Effector memory CD4-positive, alpha-beta T cell (primary cell): ENCODE measurements around the gene KIF14.
"Not testable (repeated sequence)": the region's sequence is repeated elsewhere in the genome, so short reads cannot be mapped to it uniquely, and the experiment has no call there.

ENCODE experiments used
- DNase-seq, 3 donors: peaks; one replicate each; pipeline ENCODE4 v3.0.0-alpha.2; 2020
- H3K27ac ChIP-seq: 2 replicates; pipeline ENCODE4 v1.7.0; 2013; ENCODE audit warnings: mild to moderate bottlenecking, low read length, moderate library complexity; ENCODE audit not compliant: insufficient read depth, poor library complexity, severe bottlenecking
- H3K27me3 ChIP-seq: replicated peaks from 2 replicates; pipeline ENCODE4 v1.7.0; 2013; ENCODE audit warnings: mild to moderate bottlenecking, low read length; ENCODE audit not compliant: insufficient read depth, control insufficient read depth, poor library complexity, severe bottlenecking
- H3K36me3 ChIP-seq: 2 replicates; pipeline ENCODE4 v1.7.0; 2013; ENCODE audit warnings: mild to moderate bottlenecking, low read length, moderate library complexity; ENCODE audit not compliant: control insufficient read depth, insufficient read depth
- H3K4me1 ChIP-seq: 2 replicates; pipeline ENCODE4 v1.7.0; 2013; ENCODE audit warnings: low read length, mild to moderate bottlenecking; ENCODE audit not compliant: control insufficient read depth, insufficient read depth, poor library complexity, severe bottlenecking
- H3K4me3 ChIP-seq: 2 replicates; pipeline ENCODE4 v1.7.0; 2013; ENCODE audit warnings: low read length, low read depth, mild to moderate bottlenecking; ENCODE audit not compliant: insufficient read depth, poor library complexity, severe bottlenecking
- H3K9me3 ChIP-seq: 2 replicates; pipeline ENCODE4 v1.7.0; 2013; ENCODE audit warnings: mild to moderate bottlenecking, low read length, moderate library complexity; ENCODE audit not compliant: control insufficient read depth

KIF14 gene

DNA sequence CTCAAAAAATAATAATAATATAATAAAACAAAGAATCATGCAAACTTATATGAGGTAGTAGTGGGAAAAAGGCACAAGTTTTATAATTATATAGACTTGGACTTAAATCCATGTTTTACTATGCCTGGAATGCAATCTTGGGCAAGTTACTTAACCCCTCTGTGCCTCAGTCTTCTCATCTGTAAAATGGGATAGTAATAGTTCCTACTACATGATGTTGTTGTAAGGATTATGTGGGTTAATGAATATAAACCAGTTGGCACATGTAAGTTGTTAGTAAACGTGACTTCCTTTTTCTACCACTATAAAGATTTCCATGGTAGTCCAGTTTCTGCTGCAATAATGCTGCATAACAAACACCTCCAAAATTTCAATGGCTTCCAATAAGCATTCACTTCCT lies 10.8 kb upstream of the KIF14 start:
- Histone ChIP-seq H3K27ac (no peak overlapping the region), H3K27me3 (no peaks in the 10 kb centered on the region), H3K4me1 (peaks cover 9% of the 10 kb centered on the region), H3K4me3 (no peak overlapping the region), H3K36me3 (no peaks in the 10 kb centered on the region), H3K9me3 (no peaks in the 10 kb centered on the region)
- DNase-seq = no peak

DNA sequence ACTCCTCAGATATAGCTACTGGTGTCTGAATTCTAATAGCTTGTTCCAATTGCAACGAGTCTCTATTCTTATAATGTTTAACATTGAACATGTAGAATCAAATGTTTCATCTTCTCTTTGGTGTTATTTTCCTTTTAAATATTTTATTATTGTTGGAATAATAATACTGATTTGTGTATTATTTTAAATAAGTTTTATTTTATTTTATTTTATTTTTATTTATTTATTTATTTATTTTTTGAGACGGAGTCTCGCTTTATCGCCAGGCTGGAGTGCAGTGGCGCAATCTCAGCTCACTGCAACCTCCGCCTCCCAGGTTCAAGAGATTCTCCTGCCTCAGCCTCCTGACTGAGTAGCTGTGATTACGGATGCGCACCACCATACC lies 10.0 kb upstream of the KIF14 start:
- not testable (repeated sequence) for H3K27me3 ChIP-seq, H3K36me3 ChIP-seq, H3K9me3 ChIP-seq, DNase-seq, H3K27ac ChIP-seq, H3K4me1 ChIP-seq, H3K4me3 ChIP-seq

DNA sequence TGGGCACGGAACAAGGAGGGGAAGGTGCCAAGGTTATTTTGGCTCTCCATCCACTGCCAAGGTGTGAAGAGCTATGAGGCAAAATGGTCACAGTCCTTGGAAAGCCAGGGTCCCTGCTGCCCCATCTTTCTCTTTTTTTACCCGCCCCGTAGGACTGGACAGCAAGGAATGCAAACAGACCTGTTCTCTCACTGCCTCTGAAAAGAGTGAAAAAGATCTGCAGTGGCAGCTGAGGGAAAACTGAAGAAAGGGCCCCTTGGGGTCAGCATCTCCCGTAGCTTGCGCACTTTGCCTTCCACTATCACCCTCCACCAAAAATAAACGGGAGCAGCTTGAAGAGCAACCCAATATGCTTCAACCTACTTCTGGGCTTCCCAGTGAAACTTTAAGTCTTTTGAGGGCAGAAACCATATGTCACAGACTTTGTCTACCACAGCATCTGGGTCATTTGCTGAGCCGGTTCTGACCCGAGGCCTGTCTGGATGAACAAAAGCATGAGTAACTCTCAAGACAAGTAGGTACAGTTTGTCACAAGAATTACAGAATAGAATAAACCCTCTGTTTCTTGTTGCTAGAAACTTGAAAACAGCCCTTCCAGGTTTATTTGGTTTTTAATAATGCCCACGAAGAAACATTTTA lies 9.4 kb upstream of the KIF14 start:
- DNase-seq = no peak
- H3K27ac ChIP-seq = no peak overlapping the region
- H3K27me3 ChIP-seq = no peaks in the 10 kb centered on the region
- peaks cover 9% of the 10 kb centered on the region for H3K4me1 ChIP-seq
- H3K36me3 ChIP-seq = no peaks in the 10 kb centered on the region
- H3K9me3 ChIP-seq = no peaks in the 10 kb centered on the region
- no peak overlapping the region for H3K4me3 ChIP-seq

- peak; percentile 17 to 24 (median 19) for DNase-seq
- no peaks in the 10 kb centered on the region for H3K27me3 ChIP-seq
- H3K36me3 ChIP-seq = no peaks in the 10 kb centered on the region
- no peak overlapping the region for H3K27ac ChIP-seq
- no peaks in the 10 kb centered on the region for H3K9me3 ChIP-seq
- peak overlapping the region; percentile 13 for H3K4me3 ChIP-seq
- peaks cover 9% of the 10 kb centered on the region for H3K4me1 ChIP-seq
Measured at GRCh38 chr1:200628223-200628881, 7.8 kb upstream of the KIF14 start.

- Histone ChIP-seq H3K4me1 (peaks cover 9% of the 10 kb centered on the region), H3K36me3 (no peaks in the 10 kb centered on the region), H3K9me3 (no peaks in the 10 kb centered on the region), H3K27ac (no peak overlapping the region), H3K4me3 (peak overlapping the region; percentile 13), H3K27me3 (no peaks in the 10 kb centered on the region)
- no peak for DNase-seq
Measured at GRCh38 chr1:200627575-200628222, 7.1 kb upstream of the KIF14 start.

- H3K9me3 ChIP-seq = no peaks in the 10 kb centered on the region
- no peak for DNase-seq
- H3K4me3 ChIP-seq = no peak overlapping the region
- no peaks in the 10 kb centered on the region for H3K36me3 ChIP-seq
- H3K27me3 ChIP-seq = no peaks in the 10 kb centered on the region
- no peak overlapping the region for H3K27ac ChIP-seq
- H3K4me1 ChIP-seq = peaks cover 9% of the 10 kb centered on the region
Measured at GRCh38 chr1:200626853-200627534, 6.4 kb upstream of the KIF14 start.

DNA sequence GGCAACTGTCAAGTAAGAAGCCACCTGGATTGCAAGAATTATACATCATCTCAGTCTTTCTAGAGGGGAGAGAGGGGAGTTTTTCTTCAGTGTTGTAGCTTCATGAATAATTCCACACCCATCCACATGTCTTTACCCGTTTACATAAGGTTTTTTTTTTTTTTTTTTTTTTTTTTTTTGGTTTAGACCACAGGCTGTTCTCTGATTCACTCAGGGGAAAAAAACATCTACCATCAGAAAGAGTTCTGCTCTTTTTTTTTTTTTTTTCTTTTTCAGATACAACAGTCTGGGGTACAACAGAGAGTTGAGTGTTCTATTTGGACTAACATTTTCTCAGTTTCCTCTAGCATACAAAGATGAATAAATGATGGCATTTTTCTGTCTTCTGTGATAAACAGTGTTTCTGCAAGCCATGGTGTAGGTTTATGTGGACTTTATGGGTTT lies 4.9 kb upstream of the KIF14 start:
- Histone ChIP-seq H3K9me3 (no peaks in the 10 kb centered on the region), H3K27ac (no peak overlapping the region), H3K27me3 (no peaks in the 10 kb centered on the region), H3K4me1 (peaks cover 15% of the 10 kb centered on the region), H3K36me3 (no peaks in the 10 kb centered on the region), H3K4me3 (no peak overlapping the region)
- no peak for DNase-seq

GRCh38 chr1:200624679-200625335 lies 4.3 kb upstream of the KIF14 start:
- no peak overlapping the region for H3K27ac ChIP-seq
- H3K27me3 ChIP-seq = no peaks in the 10 kb centered on the region
- no peaks in the 10 kb centered on the region for H3K36me3 ChIP-seq
- no peaks in the 10 kb centered on the region for H3K9me3 ChIP-seq
- peaks cover 21% of the 10 kb centered on the region for H3K4me1 ChIP-seq
- no peak for DNase-seq
- H3K4me3 ChIP-seq = no peak overlapping the region

GRCh38 chr1:200619894-200620272 lies 668 bp downstream of the KIF14 start:
- Histone ChIP-seq H3K36me3 (no peaks in the 10 kb centered on the region), H3K27me3 (no peaks in the 10 kb centered on the region), H3K9me3 (no peaks in the 10 kb centered on the region), H3K4me1 (peaks cover 12% of the 10 kb centered on the region), H3K4me3 (peak overlapping the region; percentile 63), H3K27ac (no peak overlapping the region)
- DNase-seq = no peak
